HG03159 (cell line): ENCODE data around the gene MICAL2.
"Not testable (repeated sequence)": the region's sequence is repeated elsewhere in the genome, so short reads cannot be mapped to it uniquely, and the experiment has no call there.

ENCODE experiments used
- ATAC-seq: cut with Tn5 transposase; IDR thresholded peaks from one replicate; pipeline ENCODE4 v1.9.1; 2021; ENCODE audit warnings: mild to moderate bottlenecking, moderate library complexity; ENCODE audit not compliant: unreplicated experiment

MICAL2 gene

GRCh38 chr11:12131943-12132789, 21.8 kb downstream of the MICAL2 start:
- ATAC-seq, result no peak

- no peak for ATAC-seq
Measured at GRCh38 chr11:12132790-12133145, 22.4 kb downstream of the MICAL2 start.

GRCh38 chr11:12133547-12134235, 23.3 kb downstream of the MICAL2 start:
- ATAC-seq, result no peak

GRCh38 chr11:12134236-12134585, 23.8 kb downstream of the MICAL2 start:
- no peak for ATAC-seq

- no peak for ATAC-seq
Measured at GRCh38 chr11:12135185-12135584, 24.8 kb downstream of the MICAL2 start.

GRCh38 chr11:12137005-12137690, 26.8 kb downstream of the MICAL2 start:
- no peak for ATAC-seq

GRCh38 chr11:12137938-12138731, 27.7 kb downstream of the MICAL2 start:
- no peak for ATAC-seq

- no peak for ATAC-seq
Measured at GRCh38 chr11:12139144-12139881, 28.9 kb downstream of the MICAL2 start.

- ATAC-seq, result no peak
Measured at GRCh38 chr11:12140186-12140793, 29.9 kb downstream of the MICAL2 start.

- no peak for ATAC-seq
Measured at GRCh38 chr11:12141283-12141682, 30.9 kb downstream of the MICAL2 start.

GRCh38 chr11:12142176-12142575, 31.8 kb downstream of the MICAL2 start:
- no peak for ATAC-seq

GRCh38 chr11:12142909-12143308, 32.5 kb downstream of the MICAL2 start:
- no peak for ATAC-seq

- ATAC-seq, result no peak
Measured at GRCh38 chr11:12143461-12144258, 33.3 kb downstream of the MICAL2 start.

GRCh38 chr11:12144330-12145174, 34.2 kb downstream of the MICAL2 start:
- no peak for ATAC-seq

- not testable (repeated sequence) for ATAC-seq
Measured at GRCh38 chr11:12146678-12147077, 36.3 kb downstream of the MICAL2 start.

GRCh38 chr11:12147827-12148226, 37.4 kb downstream of the MICAL2 start:
- ATAC-seq, result no peak

- no peak for ATAC-seq
Measured at GRCh38 chr11:12148466-12148865, 38.1 kb downstream of the MICAL2 start.

- ATAC-seq, result no peak
Measured at GRCh38 chr11:12148882-12149281, 38.5 kb downstream of the MICAL2 start.
